Amniotic stem cell (primary cell): ENCODE measurements around the gene FFAR1.

ENCODE experiments used
- DNase-seq: peaks from one replicate; lab custom pipeline; 2025; lab: John Stamatoyannopoulos, UW

FFAR1 gene

DNA sequence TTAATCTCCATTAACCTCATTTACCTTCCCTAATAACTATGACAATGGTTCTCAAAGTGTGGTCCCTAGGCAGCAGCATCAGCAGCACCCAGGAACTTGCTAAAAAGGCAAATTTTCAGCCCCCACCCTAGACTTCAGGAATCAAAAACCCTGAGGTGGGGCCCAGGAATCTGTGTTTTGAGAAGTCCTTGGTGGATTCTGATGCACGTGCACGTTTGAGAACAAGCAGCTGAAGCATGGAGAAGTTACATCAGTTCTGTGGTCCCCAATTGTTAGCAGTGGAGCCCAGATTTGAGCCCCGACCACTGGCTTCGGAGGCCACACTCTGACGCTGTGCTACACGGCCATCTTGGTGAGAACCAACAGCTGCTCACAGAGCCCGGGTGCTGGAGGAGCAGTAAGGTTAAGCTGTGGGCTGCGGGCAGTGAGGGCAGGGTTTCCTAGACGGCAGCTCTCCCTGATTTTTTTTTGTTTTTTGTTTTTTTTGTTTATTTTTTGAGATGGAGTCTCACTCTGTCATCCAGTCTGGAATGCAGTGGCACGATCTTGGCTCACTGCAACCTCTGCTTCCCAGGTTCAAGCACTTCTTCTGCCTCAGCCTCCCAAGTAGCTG, 32.7 kb upstream of the FFAR1 start:
- DNase-seq: no peak

DNA sequence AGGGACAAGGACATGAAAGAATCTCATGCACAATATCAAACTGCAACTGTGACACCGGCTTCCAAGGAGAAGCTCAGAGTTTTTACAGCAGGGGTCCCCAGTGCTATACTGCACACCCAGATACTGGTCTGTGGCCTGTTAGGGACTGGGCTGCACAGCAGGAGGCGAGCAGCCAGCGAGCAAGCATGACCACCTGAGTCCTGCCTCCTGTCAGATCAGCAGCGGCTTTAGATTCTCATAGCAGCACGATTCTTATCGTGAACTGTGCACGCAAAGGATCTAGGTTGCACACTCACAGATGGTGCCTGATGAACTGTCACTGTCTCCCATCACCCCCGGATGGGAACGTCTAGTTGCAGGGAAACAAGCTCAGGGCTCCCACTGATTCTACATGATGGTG, 31.8 kb upstream of the FFAR1 start:
- no peak for DNase-seq

- DNase-seq: no peak
These were observed 31.1 kb upstream of the FFAR1 start for GRCh38 chr19:35316560-35316959.

GRCh38 chr19:35317464-35318043, 30.1 kb upstream of the FFAR1 start:
- DNase-seq: no peak

DNA sequence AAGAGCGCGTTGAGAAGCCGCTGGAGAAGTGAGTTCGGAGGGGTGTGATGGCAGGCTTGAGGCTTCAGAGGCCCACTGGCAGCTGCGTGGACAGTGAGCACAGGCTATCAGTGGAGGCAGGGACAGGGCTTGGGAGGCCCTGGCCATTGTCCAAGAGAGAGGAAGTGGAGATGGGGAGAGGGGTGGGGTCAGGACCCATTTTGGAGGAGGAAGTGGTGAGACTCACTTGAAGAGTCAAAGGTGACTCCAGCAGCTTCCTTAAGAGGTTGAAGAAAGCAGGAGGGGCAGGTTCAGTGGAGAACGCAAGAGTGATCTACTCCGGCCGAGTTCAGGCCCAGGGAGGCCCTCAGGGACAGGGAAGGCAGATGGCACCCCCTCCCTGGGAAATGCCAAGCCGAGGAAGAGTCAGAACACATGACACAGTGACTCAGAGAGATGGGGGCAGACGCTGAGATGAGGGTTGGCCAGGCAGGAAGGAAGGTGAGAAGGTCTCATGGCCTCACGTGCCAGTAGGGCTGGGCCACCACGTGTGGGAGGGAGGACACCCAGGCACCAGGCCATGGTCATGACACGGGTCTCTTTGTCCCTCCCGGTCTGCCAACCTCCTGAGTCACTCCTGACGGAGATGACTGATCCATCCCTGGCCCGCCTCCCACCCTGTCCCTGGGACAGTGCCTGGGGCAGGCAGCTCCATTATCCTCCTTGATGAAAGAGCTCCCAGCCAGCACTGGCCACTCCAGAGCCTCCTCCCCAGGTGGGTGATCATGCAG, 28.8 kb upstream of the FFAR1 start:
- no peak for DNase-seq

GRCh38 chr19:35320065-35320713, 27.5 kb upstream of the FFAR1 start:
- DNase-seq: no peak

DNA sequence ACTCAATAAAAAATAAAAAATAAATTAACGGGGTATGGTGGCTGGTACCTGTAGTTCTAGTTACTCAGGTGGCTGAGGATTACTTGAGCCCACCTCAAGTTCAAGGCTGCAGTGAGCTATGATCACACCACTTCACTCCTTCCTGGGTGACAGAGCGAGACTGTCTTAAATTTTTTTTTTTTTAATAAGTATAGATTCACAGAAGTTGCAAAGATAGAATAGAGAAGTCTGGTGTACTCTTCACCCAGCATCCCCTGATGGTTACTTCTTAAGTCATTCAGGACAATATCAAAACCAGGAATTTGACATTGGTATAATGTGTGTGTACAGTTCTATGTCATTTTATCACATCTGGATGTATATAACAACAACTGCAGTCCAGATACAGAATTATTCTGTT, 26.4 kb upstream of the FFAR1 start:
- DNase-seq: no peak

GRCh38 chr19:35322014-35322413, 25.7 kb upstream of the FFAR1 start:
- DNase-seq: no peak

- DNase-seq: no peak
These were observed 20.1 kb upstream of the FFAR1 start for GRCh38 chr19:35327642-35328041.

- no peak for DNase-seq
These were observed 18.8 kb upstream of the FFAR1 start, which contains the start of gene CD22 for GRCh38 chr19:35328851-35329285. TSS of gene CD22 (plus strand) at chr19:35329187. CDS start at chr19:35332041, 2,854 bp downstream.

DNA sequence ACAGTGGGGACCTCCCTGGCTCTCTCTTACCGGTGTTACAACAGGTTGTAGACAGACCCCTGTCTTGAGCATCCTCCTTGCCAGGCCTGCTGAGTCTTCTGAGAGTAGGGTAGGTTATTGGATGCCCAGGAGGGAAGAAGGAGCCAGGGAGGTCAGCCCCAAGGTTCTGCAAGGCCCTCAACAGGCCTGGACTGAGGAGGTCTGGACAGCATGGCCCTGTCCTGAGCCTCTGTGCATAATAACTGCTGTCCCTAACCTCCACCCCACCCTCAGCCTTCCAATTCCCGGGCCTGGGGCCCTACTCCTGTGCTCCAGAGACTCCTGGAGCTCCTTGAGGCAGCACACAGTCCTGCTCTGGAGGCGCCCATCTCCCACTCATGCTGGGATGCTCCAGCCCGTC, 18.4 kb upstream of the FFAR1 start:
- DNase-seq: no peak

- DNase-seq: no peak
These were observed 17.2 kb upstream of the FFAR1 start for GRCh38 chr19:35330475-35330874.

- DNase-seq: no peak
These were observed 16.0 kb upstream of the FFAR1 start for GRCh38 chr19:35331551-35332214.

- DNase-seq: no peak
These were observed 14.9 kb upstream of the FFAR1 start for GRCh38 chr19:35332817-35333216.

DNA sequence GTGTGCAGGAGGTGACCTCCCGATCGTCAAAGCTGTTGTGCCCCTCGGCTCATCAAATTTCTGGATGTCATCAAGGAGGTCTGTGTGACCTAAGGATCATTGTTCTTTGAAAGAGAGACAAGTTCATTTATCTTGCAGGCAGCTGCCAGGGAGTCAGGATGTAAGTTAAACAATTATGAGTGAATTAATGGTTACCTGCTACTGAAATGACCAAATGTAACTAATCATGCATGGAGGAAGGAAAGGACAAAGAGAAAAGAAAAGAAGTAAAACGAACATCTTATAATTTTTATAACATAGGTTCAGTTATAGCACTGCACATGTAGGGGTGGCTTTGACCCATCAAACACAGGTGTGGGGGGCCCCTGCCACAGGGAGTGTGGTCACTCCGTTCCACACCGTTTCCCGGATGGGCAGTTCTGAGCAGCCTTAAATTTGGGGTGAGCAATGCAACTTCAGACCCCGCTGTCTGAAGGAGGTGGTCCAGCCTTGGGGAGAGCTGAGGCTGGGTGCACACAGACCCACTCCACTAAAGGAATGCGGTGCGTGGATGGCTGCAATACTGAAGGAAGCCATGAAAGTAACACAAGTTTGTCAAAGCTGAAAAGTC, 13.5 kb upstream of the FFAR1 start:
- no peak for DNase-seq

DNA sequence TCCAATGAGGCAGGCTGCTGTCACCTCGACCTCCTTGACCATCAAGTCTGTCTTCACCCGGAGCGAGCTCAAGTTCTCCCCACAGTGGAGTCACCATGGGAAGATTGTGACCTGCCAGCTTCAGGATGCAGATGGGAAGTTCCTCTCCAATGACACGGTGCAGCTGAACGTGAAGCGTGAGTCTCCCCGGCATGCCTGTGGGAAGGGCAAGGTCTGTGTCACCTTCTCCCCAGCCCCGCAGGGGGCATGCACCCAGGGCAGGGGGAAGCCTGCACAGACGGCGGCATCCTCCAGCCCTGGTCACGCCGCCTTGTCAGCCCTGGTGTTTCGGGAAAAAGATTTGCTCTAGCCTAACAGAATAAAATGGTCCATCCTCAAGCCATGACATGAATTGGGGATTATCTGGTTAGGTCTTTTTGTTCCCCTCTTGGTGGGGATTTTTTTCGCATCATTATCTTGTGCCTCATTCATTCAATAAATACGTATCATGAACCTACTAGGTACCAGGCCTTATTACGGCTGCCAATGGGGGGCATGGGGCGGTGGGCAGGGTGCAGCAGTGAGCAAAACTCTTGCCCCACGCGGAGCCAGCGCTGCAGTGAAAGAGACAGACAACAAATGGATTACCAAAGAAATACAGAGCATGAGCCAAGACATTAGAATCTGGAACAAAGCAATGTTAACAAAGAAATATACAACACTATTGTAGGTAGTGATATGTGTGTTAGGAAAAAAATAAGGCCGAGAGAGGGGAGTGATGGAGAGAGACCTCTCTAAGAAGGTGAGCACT, 11.3 kb upstream of the FFAR1 start:
- DNase-seq: no peak

GRCh38 chr19:35337097-35337983, 10.4 kb upstream of the FFAR1 start:
- DNase-seq: no peak

DNA sequence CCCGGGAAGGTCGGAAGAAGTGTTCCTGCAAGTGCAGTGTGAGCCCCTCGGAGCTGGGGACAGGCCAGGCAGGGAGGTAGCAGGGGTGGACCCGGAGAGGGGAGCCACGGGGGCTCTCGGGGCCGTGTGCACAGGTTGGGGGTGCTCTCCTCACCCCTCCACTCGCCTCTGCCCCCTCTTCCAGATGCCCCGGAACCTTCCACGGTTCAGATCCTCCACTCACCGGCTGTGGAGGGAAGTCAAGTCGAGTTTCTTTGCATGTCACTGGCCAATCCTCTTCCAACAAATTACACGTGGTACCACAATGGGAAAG, 9.8 kb upstream of the FFAR1 start:
- no peak for DNase-seq

GRCh38 chr19:35340431-35340830, 7.3 kb upstream of the FFAR1 start:
- no peak for DNase-seq

- DNase-seq: no peak
These were observed 6.7 kb upstream of the FFAR1 start for GRCh38 chr19:35341006-35341405.
